ENCODE results near the gene GCFC2. TPM values are rescaled to one million over a fixed set of nuclear protein-coding genes. Genes with fewer than 3 reads are reported as not detected.

Gene GCFC2
- total RNA-seq, 1 experiment from 2014 or later: 18.3 TPM

DNA sequence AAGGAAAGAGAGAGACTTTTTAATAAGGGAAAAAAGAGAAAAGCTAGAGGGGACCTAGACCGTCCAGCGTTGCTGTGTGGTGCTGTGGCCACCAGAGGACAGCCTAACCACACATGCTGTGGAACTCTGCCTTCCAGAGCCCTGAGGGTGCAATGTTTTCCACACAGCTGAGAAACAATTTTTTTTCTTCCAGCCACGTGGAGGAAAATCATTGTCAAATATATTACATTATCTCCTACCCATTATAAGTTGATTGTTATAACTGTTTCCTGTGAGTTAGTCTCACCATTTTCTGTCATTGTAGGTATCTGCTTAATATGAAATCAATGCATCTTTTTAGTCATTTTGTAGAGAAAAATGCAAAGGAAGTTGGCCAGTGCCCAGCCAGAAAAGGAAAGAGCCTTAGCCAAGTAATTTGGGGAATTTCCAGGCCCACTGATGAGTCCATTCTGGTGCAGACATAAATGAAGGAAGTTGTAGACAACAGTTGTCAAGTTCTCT, 70.0 kb downstream of the GCFC2 start:
- no peaks in the 10 kb centered on the region for H3K9me3 Mint-ChIP-seq
- H3K4me2 ChIP-seq (ENCODE audit: insufficient read depth, insufficient read length, low read length): no peak overlapping the region
- TF ChIP-seq CTCF (conservative IDR thresholded peaks at IDR 0.05): peak; percentile 98
- no peak overlapping the region for H3K56ac ChIP-seq (ENCODE audit: insufficient read length, low read depth, low read length)
- H2BK12ac ChIP-seq (ENCODE audit: insufficient read length, low read depth, low read length): no peak overlapping the region
- H2BK5ac ChIP-seq (ENCODE audit: insufficient read length, low read length): no peak overlapping the region
- H3K14ac ChIP-seq (ENCODE audit: insufficient read depth, low read length): no peak overlapping the region
- H4K91ac ChIP-seq (ENCODE audit: insufficient read length, low read depth, low read length): no peak overlapping the region
- H3K23ac ChIP-seq (ENCODE audit: insufficient read length, low read depth, low read length): no peak overlapping the region
- H3K27me3 ChIP-seq (ENCODE audit: insufficient read depth, low read length): no peaks in the 10 kb centered on the region
- H3K18ac ChIP-seq (ENCODE audit: insufficient read length, low read depth, low read length): no peak overlapping the region
- H3T11ph ChIP-seq (ENCODE audit: low read length): no peak overlapping the region
- H3K4me1 ChIP-seq (ENCODE audit: insufficient read depth, low read length): no peaks in the 10 kb centered on the region
- no peaks in the 10 kb centered on the region for H4K20me1 ChIP-seq (ENCODE audit: control insufficient read depth, insufficient read depth, insufficient read length)
- no peaks in the 10 kb centered on the region for H3K9me3 ChIP-seq (ENCODE audit: control insufficient read depth, low read depth, low read length)
- no peaks in the 10 kb centered on the region for H3K79me1 ChIP-seq (ENCODE audit: insufficient read depth, low read depth, low read length, poor library complexity, severe bottlenecking)
- H3K27me3 Mint-ChIP-seq (ENCODE audit: low read depth): peaks cover 6% of the 10 kb centered on the region
- no peak overlapping the region for H2BK15ac ChIP-seq (ENCODE audit: low read depth, low read length)
- peak overlapping the region; percentile 95 for H2AFZ ChIP-seq (ENCODE audit: low read length)
- no peak overlapping the region for H3K9ac ChIP-seq (ENCODE audit: extremely low read depth, insufficient read length, low read length)
- no peak overlapping the region for H3K4ac ChIP-seq (ENCODE audit: low read depth, low read length)
- no CpG with 5 or more reads among the region's 3 CpGs for WGBS (ENCODE audit: extremely low coverage, insufficient read length, low lambda C conversion rate)
- no peaks in the 10 kb centered on the region for H3K36me3 Mint-ChIP-seq (ENCODE audit: insufficient read depth in 1 of 3, low read depth in 3 of 3)
- H3K23me2 ChIP-seq (ENCODE audit: insufficient read length, low read depth, low read length, poor library complexity, severe bottlenecking): no peaks in the 10 kb centered on the region
- H4K8ac ChIP-seq (replicated peaks; ENCODE audit: insufficient read length, low read depth, low read length): no peak overlapping the region
- H2BK20ac ChIP-seq (ENCODE audit: low read depth, low read length, poor library complexity, severe bottlenecking): no peak overlapping the region
- no peak overlapping the region for H4K5ac ChIP-seq (ENCODE audit: insufficient read length, low read depth, low read length)
- DNase-seq: peak; percentile 52
- H3K27ac Mint-ChIP-seq: no peak overlapping the region
- H3K4me1 Mint-ChIP-seq: peaks cover 0 to 4% of the 10 kb centered on the region in 2 experiments; a peak in 2 of 4 replicates
- no peak overlapping the region for H2AK5ac ChIP-seq (ENCODE audit: insufficient read length, low read length)
- H3K27ac ChIP-seq (ENCODE audit: insufficient read length, low read depth, low read length): no peak overlapping the region
- no peaks in the 10 kb centered on the region for H3K79me2 ChIP-seq (ENCODE audit: insufficient read depth, low read length)
- no peak overlapping the region for H2BK120ac ChIP-seq (ENCODE audit: low read depth, low read length, poor library complexity, severe bottlenecking)
- H3K4me3 Mint-ChIP-seq: no peak overlapping the region
